Trophoblast cell (in vitro differentiated cells and primary cell): ENCODE data around the gene GRIN2A.

ENCODE experiments used
- DNase-seq, 2 donors: peaks; one replicate each; pipeline ENCODE4 v3.0.0-alpha.2; 2016
- H2AFZ ChIP-seq: 2 replicates; pipeline ENCODE4 v1.6.1; 2013; ENCODE audit warnings: low read length, moderate library complexity, mild to moderate bottlenecking; ENCODE audit not compliant: insufficient read depth, poor library complexity
- H2AK5ac ChIP-seq: 2 replicates; pipeline ENCODE4 v1.6.1; 2013; ENCODE audit warnings: mild to moderate bottlenecking, low read length
- H2BK120ac ChIP-seq: 2 replicates; pipeline ENCODE4 v1.6.1; 2013; ENCODE audit warnings: low read length, mild to moderate bottlenecking, moderate library complexity; ENCODE audit not compliant: insufficient read depth, poor library complexity
- H2BK12ac ChIP-seq: 2 replicates; pipeline ENCODE4 v1.6.1; 2013; ENCODE audit warnings: mild to moderate bottlenecking, low read length, moderate library complexity
- H2BK5ac ChIP-seq: 2 replicates; pipeline ENCODE4 v1.6.1; 2013; ENCODE audit warnings: low read length, low read depth, moderate library complexity, mild to moderate bottlenecking; ENCODE audit not compliant: poor library complexity
- H3K14ac ChIP-seq: 2 replicates; pipeline ENCODE4 v1.6.1; 2013; ENCODE audit warnings: mild to moderate bottlenecking, low read length
- H3K18ac ChIP-seq: 2 replicates; pipeline ENCODE4 v1.6.1; 2013; ENCODE audit warnings: mild to moderate bottlenecking, low read length
- H3K23ac ChIP-seq: 2 replicates; pipeline ENCODE4 v1.6.1; 2013; ENCODE audit warnings: low read length
- H3K27ac ChIP-seq: 2 replicates; pipeline ENCODE4 v1.5.1; 2013; ENCODE audit warnings: low read depth, mild to moderate bottlenecking, inconsistent platforms, low read length, moderate library complexity
- H3K27me3 ChIP-seq: 2 replicates; pipeline ENCODE4 v1.6.1; 2013; ENCODE audit warnings: inconsistent platforms, mild to moderate bottlenecking, low read length, moderate library complexity; ENCODE audit not compliant: insufficient read depth
- H3K36me3 ChIP-seq, 2 experiments: 1 replicate in 1 of 2; 2 replicates in 1 of 2; pipeline ENCODE4 v1.6.1; 2013; ENCODE audit warnings: low read length in 2 of 2, mild to moderate bottlenecking in 2 of 2, moderate library complexity in 1 of 2; ENCODE audit not compliant: insufficient read depth in 2 of 2, control insufficient read depth in 1 of 2
- H3K4ac ChIP-seq: 2 replicates; pipeline ENCODE4 v1.6.1; 2013; ENCODE audit warnings: low read depth, mild to moderate bottlenecking, low read length, moderate library complexity
- H3K4me1 ChIP-seq, 2 experiments: 1 replicate in 1 of 2; 2 replicates in 1 of 2; pipeline ENCODE4 v1.6.1; 2013; ENCODE audit warnings: low read length in 2 of 2, mild to moderate bottlenecking in 2 of 2, moderate library complexity in 1 of 2; ENCODE audit not compliant: insufficient read depth in 2 of 2, control insufficient read depth in 1 of 2
- H3K4me2 ChIP-seq: 2 replicates; pipeline ENCODE4 v1.6.1; 2013; ENCODE audit warnings: inconsistent platforms, mild to moderate bottlenecking, low read length, moderate library complexity
- H3K4me3 ChIP-seq: 2 replicates; pipeline ENCODE4 v1.5.1; 2013; ENCODE audit warnings: mild to moderate bottlenecking, low read depth, low read length, inconsistent platforms
- H3K79me1 ChIP-seq: one replicate; pipeline ENCODE4 v1.6.1; 2013; ENCODE audit warnings: low read length
- H3K79me2 ChIP-seq: 2 replicates; pipeline ENCODE4 v1.6.1; 2013; ENCODE audit warnings: low read length, mild to moderate bottlenecking; ENCODE audit not compliant: control insufficient read depth, insufficient read depth, poor library complexity
- H3K9ac ChIP-seq: 2 replicates; pipeline ENCODE4 v1.6.1; 2013; ENCODE audit warnings: mild to moderate bottlenecking, low read length
- H3K9me3 ChIP-seq: 2 replicates; pipeline ENCODE4 v1.6.1; 2013; ENCODE audit warnings: low read depth, mild to moderate bottlenecking, control low read depth, inconsistent platforms, low read length; ENCODE audit not compliant: insufficient read depth
- H4K12ac ChIP-seq: 2 replicates; pipeline ENCODE4 v1.6.1; 2013; ENCODE audit warnings: low read depth, mild to moderate bottlenecking, low read length, moderate library complexity
- H4K8ac ChIP-seq: 2 replicates; pipeline ENCODE4 v1.6.1; 2013; ENCODE audit warnings: low read depth, mild to moderate bottlenecking, low read length, moderate library complexity
- H4K91ac ChIP-seq: one replicate; pipeline ENCODE4 v1.6.1; 2013; ENCODE audit warnings: low read depth, mild to moderate bottlenecking, low read length, moderate library complexity
- WGBS: extraction: QIAGEN DNeasy Blood & Tissue Kit; methylation state at CpG from one replicate; pipeline ENCODE4 v1.1.7; 2013; ENCODE audit warnings: missing lambda C conversion rate; ENCODE audit not compliant: insufficient read length, insufficient coverage; ENCODE audit errors: extremely low coverage; 5-methylcytosine and 5-hydroxymethylcytosine counted together

Gene GRIN2A

DNA sequence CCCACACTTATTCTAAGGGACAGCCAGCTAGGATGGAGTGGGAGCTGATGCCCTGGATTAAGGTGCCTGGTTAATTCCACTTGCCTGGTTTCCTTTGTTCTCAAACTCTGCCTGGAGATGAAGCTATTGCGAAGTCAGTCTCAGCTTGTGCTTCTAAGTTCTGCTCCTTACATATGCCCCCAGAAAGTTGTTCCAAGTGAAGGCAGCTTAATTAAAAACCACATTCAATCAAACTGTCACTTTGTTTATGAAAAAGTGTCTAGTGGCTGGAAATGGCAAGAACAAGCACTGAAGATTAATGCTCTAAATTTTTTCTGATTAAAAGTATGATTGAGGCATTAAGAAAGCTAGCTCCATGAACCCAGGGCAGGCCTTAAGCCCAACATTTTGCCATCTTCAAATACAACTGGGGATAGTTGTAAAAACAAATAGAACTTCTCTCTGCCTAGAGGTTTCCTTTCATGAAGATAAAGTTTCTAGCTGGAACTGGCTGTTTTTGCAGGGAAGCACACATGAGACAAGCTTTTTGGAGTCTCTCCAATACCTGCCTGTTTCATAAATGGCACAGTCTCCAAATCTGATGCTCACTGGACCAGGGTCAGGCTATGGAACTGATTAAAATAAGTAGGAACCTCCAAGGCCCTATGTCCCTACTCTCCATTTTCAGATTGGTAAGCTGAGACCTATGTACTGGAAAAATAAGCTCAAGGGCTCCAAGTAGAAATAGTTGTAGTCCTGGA is 100.9 kb downstream of the GRIN2A start:
- peak overlapping the region; percentile 42 for H4K91ac ChIP-seq

DNA sequence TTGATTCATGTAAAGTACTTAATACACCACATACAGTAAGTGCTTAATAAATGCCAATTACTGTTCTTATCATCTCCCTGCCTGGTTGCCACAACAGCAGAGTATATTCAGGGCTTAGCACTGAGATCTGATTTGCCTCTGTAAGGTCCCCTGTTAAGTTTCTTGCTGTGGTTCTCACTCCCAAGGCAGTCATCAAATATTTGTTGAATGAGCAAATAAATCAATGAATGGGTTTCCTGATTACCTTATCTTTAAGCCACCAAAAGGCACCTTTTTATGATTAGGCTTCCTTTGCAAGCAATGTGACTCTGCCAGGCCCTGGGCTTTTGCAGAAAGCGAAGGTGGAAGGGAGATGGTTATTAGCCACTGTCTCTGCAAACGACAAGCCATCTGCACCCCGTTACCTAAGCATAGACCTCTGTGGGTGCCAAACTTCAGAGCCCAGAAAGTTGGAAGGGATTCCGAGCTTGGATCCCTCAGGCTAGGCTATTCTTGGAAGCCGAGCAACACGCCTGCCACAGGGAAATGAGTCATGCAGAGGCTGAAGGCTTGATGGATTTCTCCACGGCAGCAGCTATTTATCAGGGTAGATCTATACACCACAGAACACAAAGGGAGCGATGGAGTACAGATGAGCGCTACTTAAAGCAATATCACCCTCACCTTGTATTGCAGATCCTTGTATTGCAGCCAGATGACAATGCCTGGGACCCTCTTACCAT is 102.0 kb downstream of the GRIN2A start:
- Histone ChIP-seq H2BK120ac (no peak overlapping the region), H3K14ac (no peak overlapping the region), H3K23ac (no peak overlapping the region), H3K9ac (no peak overlapping the region), H3K18ac (no peak overlapping the region), H2BK5ac (peak overlapping the region; percentile 10), H4K91ac (peak overlapping the region; percentile 42), H3K9me3 (no peaks in the 10 kb centered on the region), H3K27me3 (no peaks in the 10 kb centered on the region), H3K36me3 (no peaks in the 10 kb centered on the region), H3K79me1 (peaks cover 5% of the 10 kb centered on the region), H3K27ac (peak overlapping the region; percentile 61), H4K8ac (no peak overlapping the region), H3K4me1 (peaks cover 18 to 24% of the 10 kb centered on the region in 2 experiments), H3K4me3 (no peak overlapping the region), H4K12ac (no peak overlapping the region), H3K4me2 (peak overlapping the region; percentile 36), H3K4ac (no peak overlapping the region), H2BK12ac (peak overlapping the region; percentile 28), H2AK5ac (no peak overlapping the region), H3K79me2 (no peaks in the 10 kb centered on the region), H2AFZ (no peak overlapping the region)
- WGBS: no CpG with 5 or more reads among the region's 9 CpGs
- DNase-seq: peak; percentile 60 to 71

More for the DNA sequence above, 100.9 kb downstream of the GRIN2A start:
- H4K8ac ChIP-seq: no peak overlapping the region
- no peak overlapping the region for H2BK120ac ChIP-seq
- H3K79me1 ChIP-seq: peaks cover 5% of the 10 kb centered on the region
- H3K4me3 ChIP-seq: no peak overlapping the region
- no CpG with 5 or more reads among the region's 1 CpG for WGBS
- H3K9me3 ChIP-seq: no peaks in the 10 kb centered on the region
- no peak for DNase-seq
- no peak overlapping the region for H3K27ac ChIP-seq
- no peaks in the 10 kb centered on the region for H3K79me2 ChIP-seq
- H2BK12ac ChIP-seq: no peak overlapping the region
- H4K12ac ChIP-seq: no peak overlapping the region
- H3K4me2 ChIP-seq: no peak overlapping the region
- no peak overlapping the region for H3K9ac ChIP-seq
- H2BK5ac ChIP-seq: no peak overlapping the region
- peaks cover 18 to 32% of the 10 kb centered on the region in 2 experiments for H3K4me1 ChIP-seq
- H2AFZ ChIP-seq: no peak overlapping the region
- H2AK5ac ChIP-seq: no peak overlapping the region
- H3K14ac ChIP-seq: no peak overlapping the region
- H3K18ac ChIP-seq: no peak overlapping the region
- no peak overlapping the region for H3K23ac ChIP-seq
- H3K36me3 ChIP-seq: no peaks in the 10 kb centered on the region
- H3K27me3 ChIP-seq: no peaks in the 10 kb centered on the region
- H3K4ac ChIP-seq: no peak overlapping the region

DNA sequence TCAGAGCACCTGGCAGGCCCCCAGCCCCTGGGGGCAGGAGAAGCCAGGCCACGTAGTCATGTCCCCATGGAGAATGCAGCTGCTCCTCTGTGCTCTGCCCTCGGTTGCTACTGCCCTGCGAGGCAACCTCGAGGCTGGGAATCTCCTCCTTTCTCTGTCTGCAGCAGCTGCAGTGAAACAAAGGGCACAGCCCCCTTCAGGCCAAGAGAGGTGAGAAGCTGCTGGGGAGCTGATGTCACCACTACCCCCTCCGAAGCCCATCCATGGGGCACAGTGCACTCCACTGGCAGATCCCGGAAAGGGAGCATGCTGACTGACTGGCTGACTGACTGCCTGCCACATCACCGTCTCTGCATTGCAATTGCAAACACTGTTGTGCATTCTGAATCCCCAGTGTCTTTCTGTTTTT is 103.7 kb downstream of the GRIN2A start:
- Histone ChIP-seq H4K91ac (no peak overlapping the region), H3K14ac (no peak overlapping the region), H3K27me3 (no peaks in the 10 kb centered on the region), H3K4ac (no peak overlapping the region), H2AK5ac (no peak overlapping the region), H3K18ac (no peak overlapping the region), H3K4me2 (no peak overlapping the region), H3K4me1 (peaks cover 14 to 20% of the 10 kb centered on the region in 2 experiments), H3K9ac (no peak overlapping the region), H2BK120ac (no peak overlapping the region), H2AFZ (no peak overlapping the region), H4K8ac (no peak overlapping the region), H3K79me2 (no peaks in the 10 kb centered on the region), H3K79me1 (peaks cover 5% of the 10 kb centered on the region), H3K9me3 (no peaks in the 10 kb centered on the region), H3K4me3 (no peak overlapping the region), H2BK12ac (no peak overlapping the region), H2BK5ac (no peak overlapping the region), H4K12ac (no peak overlapping the region), H3K36me3 (no peaks in the 10 kb centered on the region), H3K23ac (no peak overlapping the region), H3K27ac (no peak overlapping the region)
- no CpG with 5 or more reads among the region's 7 CpGs for WGBS
- DNase-seq: peak; percentile 34 to 86

DNA sequence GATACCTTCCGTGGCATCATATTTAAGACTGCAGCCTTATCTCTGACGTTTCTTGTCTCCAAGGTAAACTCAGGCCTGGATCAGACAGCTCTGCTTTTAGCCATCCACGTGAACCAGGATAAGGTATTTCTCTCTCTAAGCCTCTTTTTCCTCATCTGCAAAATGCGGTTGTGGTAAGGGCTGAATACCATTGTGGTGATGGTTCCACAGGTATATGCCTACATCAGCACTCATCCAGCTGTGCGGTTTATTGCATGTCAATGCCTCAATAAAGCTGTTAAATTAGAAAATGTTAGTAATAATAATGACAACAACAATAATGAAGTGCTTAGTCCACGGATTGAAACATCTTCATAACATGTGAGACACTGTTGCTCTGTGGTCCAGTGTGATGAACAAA is 104.4 kb downstream of the GRIN2A start:
- Histone ChIP-seq H2BK12ac (no peak overlapping the region), H3K9ac (no peak overlapping the region), H3K79me1 (peaks cover 5% of the 10 kb centered on the region), H4K8ac (no peak overlapping the region), H3K23ac (no peak overlapping the region), H4K91ac (no peak overlapping the region), H3K4me2 (no peak overlapping the region), H3K27me3 (no peaks in the 10 kb centered on the region), H2BK120ac (no peak overlapping the region), H2BK5ac (no peak overlapping the region), H3K14ac (no peak overlapping the region), H3K9me3 (no peaks in the 10 kb centered on the region), H3K27ac (no peak overlapping the region), H3K36me3 (no peaks in the 10 kb centered on the region), H3K18ac (no peak overlapping the region), H3K4ac (no peak overlapping the region), H3K79me2 (no peaks in the 10 kb centered on the region), H3K4me3 (no peak overlapping the region), H3K4me1 (peaks cover 14 to 19% of the 10 kb centered on the region in 2 experiments), H4K12ac (no peak overlapping the region), H2AFZ (no peak overlapping the region), H2AK5ac (no peak overlapping the region)
- WGBS: no CpG with 5 or more reads among the region's 6 CpGs
- peak; percentile 23 to 44 for DNase-seq
